K562 (cell line): Measurements from ENCODE around the gene TACR2. TPM values are rescaled to one million over a fixed set of nuclear protein-coding genes. Genes with fewer than 3 reads are reported as not detected.

Source experiments
- ARID3B ChIP-seq: fragments of 250-450 bp; sonication (Bioruptor Pico); IDR thresholded peaks from 2 replicates; pipeline ENCODE4 v1.4.0; 2020; ENCODE audit warnings: borderline replicate concordance
- CBX8 ChIP-seq: fragments of 200-600 bp; sonication (generic); IDR thresholded peaks from 2 replicates; pipeline ENCODE4 v1.6.1; 2012; ENCODE audit warnings: borderline replicate concordance, mixed run types, low read depth, mild to moderate bottlenecking, moderate library complexity, mixed read lengths, low read length, control low read depth, inconsistent platforms; ENCODE audit not compliant: poor library complexity, severe bottlenecking; ENCODE audit errors: extremely low read depth
- CCNT2 ChIP-seq: IDR thresholded peaks from 2 replicates; pipeline ENCODE4 v1.6.1; 2011; ENCODE audit warnings: borderline replicate concordance, low read depth, mild to moderate bottlenecking, moderate library complexity, mixed read lengths, low read length; ENCODE audit not compliant: insufficient read length; ENCODE audit errors: extremely low read depth
- CEBPG ChIP-seq, 3 experiments: fragments of 200-800 bp in 1 of 3; sonication (Bioruptor generic) in 1 of 3; sonication (generic) in 1 of 3; formaldehyde crosslinking in 1 of 3; IDR thresholded peaks in 2 of 3; conservative IDR thresholded peaks in 1 of 3; 2 replicates each; pipeline versions ENCODE4 v1.6.1 to v1.8.0; 2016 to 2022; ENCODE audit warnings: missing compliant biosample characterization in 2 of 3, missing genetic modification characterization in 2 of 3, mild to moderate bottlenecking in 1 of 3, missing genetic modification reagents in 1 of 3
- ILK ChIP-seq: fragments of 450-650 bp; IDR thresholded peaks from 2 replicates; pipeline ENCODE4 v1.6.1; 2016; ENCODE audit warnings: missing genetic modification characterization, low read depth, mild to moderate bottlenecking, missing compliant biosample characterization, moderate library complexity, borderline replicate concordance
- MBD2 ChIP-seq: sonication (generic); IDR thresholded peaks from 2 replicates; pipeline ENCODE4 v1.6.1; 2016; ENCODE audit warnings: low read depth, borderline replicate concordance
- PHF21A ChIP-seq: fragments of 450-650 bp; IDR thresholded peaks from 2 replicates; pipeline ENCODE4 v1.6.1; 2017; ENCODE audit warnings: low read depth, borderline replicate concordance
- SMC3 ChIP-seq: conservative IDR thresholded peaks from 2 replicates; pipeline ENCODE4 v1.6.1; 2011; ENCODE audit warnings: low read depth, low read length, improper control_type of control experiment; ENCODE audit not compliant: insufficient read depth
- ZBTB26 ChIP-seq: fragments of 450-650 bp; formaldehyde crosslinking; IDR thresholded peaks from 2 replicates; pipeline ENCODE4 v1.4.0; 2022; ENCODE audit warnings: missing genetic modification characterization
- ZNF695 ChIP-seq: fragments of 450-650 bp; formaldehyde crosslinking; IDR thresholded peaks from 2 replicates; pipeline ENCODE4 v1.4.0; 2020; ENCODE audit warnings: mild to moderate bottlenecking, moderate library complexity
- ZNF76 ChIP-seq: fragments of 250-450 bp; sonication (Bioruptor Pico); IDR thresholded peaks from 2 replicates; pipeline ENCODE4 v1.4.0; 2020; ENCODE audit warnings: mild to moderate bottlenecking, moderate library complexity, borderline replicate concordance
- ZNF830 ChIP-seq: fragments of 250-450 bp; sonication (Bioruptor Pico); IDR thresholded peaks from 2 replicates; pipeline ENCODE4 v1.5.0; 2021; ENCODE audit warnings: mild to moderate bottlenecking
- polyA plus RNA-seq, 8 experiments: library from polyadenylated mRNA; depleted of rRNA in 4 of 8; stranded (reverse) in 5 of 8; unstranded in 3 of 8; fragments of >200 nt; fragmentation: Nextera tagmentation in 2 of 8; fragmentation: Illumina TruSeq in 1 of 8; extraction: Ambion mirVana in 2 of 8; extraction: Trizol in 1 of 8; gene quantifications; 2 replicates each; pipeline versions ENCODE4 v1.2.1 to v1.2.3, GENCODE V29; 2011 to 2014; ENCODE audit warnings: inconsistent platforms in 1 of 8, missing spikeins in 1 of 8
- total RNA-seq, 7 experiments: library from RNA; depleted of rRNA in 6 of 7; stranded (reverse); fragments of >200 nt in 6 of 7; fragmentation: Illumina TruSeq in 2 of 7; extraction: Trizol in 2 of 7; gene quantifications; 2 replicates each; pipeline versions ENCODE4 v1.2.1 to v1.2.3, GENCODE V29; 2011 to 2021; ENCODE audit warnings: low replicate concordance in 1 of 7
- TF ChIP-seq, protein P1 (sequence below), 2 experiments: fragments of 150-350 bp in 1 of 2; IDR thresholded peaks; 2 replicates each; pipeline ENCODE4 v1.6.1; 2012 to 2016; ENCODE audit warnings: low read depth in 2 of 2, low read length in 2 of 2, mild to moderate bottlenecking in 1 of 2, moderate library complexity in 1 of 2
- TF ChIP-seq, protein P2 (sequence below): fragments of 250-450 bp; sonication (Bioruptor Pico); IDR thresholded peaks from 2 replicates; pipeline ENCODE4 v1.4.0; 2020; ENCODE audit warnings: mild to moderate bottlenecking, moderate library complexity
- TF ChIP-seq, protein P3 (sequence below): sonication (generic); formaldehyde crosslinking; IDR thresholded peaks from 2 replicates; pipeline ENCODE4 v1.8.1; 2023; ENCODE audit warnings: mild to moderate bottlenecking, missing genetic modification reagents

The TACR2 gene
- total and polyA plus RNA-seq, 9 of the 15 experiments (the other 6 are each of a cell fraction or from before 2014, with no cell fraction given) = not detected

GRCh38 chr10:69410487-69410886, 6.2 kb downstream of the TACR2 start (continued):
- no peak for TF ChIP-seq CBX8
- TF ChIP-seq, protein P1, sequence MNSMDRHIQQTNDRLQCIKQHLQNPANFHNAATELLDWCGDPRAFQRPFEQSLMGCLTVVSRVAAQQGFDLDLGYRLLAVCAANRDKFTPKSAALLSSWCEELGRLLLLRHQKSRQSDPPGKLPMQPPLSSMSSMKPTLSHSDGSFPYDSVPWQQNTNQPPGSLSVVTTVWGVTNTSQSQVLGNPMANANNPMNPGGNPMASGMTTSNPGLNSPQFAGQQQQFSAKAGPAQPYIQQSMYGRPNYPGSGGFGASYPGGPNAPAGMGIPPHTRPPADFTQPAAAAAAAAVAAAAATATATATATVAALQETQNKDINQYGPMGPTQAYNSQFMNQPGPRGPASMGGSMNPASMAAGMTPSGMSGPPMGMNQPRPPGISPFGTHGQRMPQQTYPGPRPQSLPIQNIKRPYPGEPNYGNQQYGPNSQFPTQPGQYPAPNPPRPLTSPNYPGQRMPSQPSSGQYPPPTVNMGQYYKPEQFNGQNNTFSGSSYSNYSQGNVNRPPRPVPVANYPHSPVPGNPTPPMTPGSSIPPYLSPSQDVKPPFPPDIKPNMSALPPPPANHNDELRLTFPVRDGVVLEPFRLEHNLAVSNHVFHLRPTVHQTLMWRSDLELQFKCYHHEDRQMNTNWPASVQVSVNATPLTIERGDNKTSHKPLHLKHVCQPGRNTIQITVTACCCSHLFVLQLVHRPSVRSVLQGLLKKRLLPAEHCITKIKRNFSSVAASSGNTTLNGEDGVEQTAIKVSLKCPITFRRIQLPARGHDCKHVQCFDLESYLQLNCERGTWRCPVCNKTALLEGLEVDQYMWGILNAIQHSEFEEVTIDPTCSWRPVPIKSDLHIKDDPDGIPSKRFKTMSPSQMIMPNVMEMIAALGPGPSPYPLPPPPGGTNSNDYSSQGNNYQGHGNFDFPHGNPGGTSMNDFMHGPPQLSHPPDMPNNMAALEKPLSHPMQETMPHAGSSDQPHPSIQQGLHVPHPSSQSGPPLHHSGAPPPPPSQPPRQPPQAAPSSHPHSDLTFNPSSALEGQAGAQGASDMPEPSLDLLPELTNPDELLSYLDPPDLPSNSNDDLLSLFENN (IDR thresholded peaks at IDR 0.05; ENCODE audit: low read depth in 2 of 2, low read length in 2 of 2) = no peak
- 0 out of 2 replicates have a peak, but pooled peaks have one; percentile 30 for TF ChIP-seq ZNF830
- TF ChIP-seq ZNF76 (CRISPR knock-in tag) = 0 out of 2 replicates have a peak, but pooled peaks have one; percentile 55
- peak; percentile 63; the same call in 1 of the 2 replicates for TF ChIP-seq ZBTB26
- TF ChIP-seq, protein P2, sequence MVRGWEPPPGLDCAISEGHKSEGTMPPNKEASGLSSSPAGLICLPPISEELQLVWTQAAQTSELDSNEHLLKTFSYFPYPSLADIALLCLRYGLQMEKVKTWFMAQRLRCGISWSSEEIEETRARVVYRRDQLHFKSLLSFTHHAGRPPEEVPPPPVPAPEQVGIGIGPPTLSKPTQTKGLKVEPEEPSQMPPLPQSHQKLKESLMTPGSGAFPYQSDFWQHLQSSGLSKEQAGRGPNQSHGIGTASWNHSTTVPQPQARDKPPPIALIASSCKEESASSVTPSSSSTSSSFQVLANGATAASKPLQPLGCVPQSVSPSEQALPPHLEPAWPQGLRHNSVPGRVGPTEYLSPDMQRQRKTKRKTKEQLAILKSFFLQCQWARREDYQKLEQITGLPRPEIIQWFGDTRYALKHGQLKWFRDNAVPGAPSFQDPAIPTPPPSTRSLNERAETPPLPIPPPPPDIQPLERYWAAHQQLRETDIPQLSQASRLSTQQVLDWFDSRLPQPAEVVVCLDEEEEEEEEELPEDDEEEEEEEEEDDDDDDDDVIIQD (CRISPR knock-in tag) = no peak
- 0 out of 2 replicates have a peak, but pooled peaks have one; percentile 47 for TF ChIP-seq ILK
- TF ChIP-seq ARID3B = peak; percentile 90; the same call in 1 of the 2 replicates
- TF ChIP-seq PHF21A = no peak
- TF ChIP-seq CEBPG (CRISPR knock-in tag; IDR thresholded peaks at IDR 0.05) = no peak
- TF ChIP-seq CEBPG (tag; conservative IDR thresholded peaks at IDR 0.05 in 1 of 2, IDR thresholded peaks at IDR 0.05 in 1 of 2) = no peak
- no peak for TF ChIP-seq ZNF695 (CRISPR knock-in tag)
- TF ChIP-seq SMC3 = no peak
- TF ChIP-seq, protein P3, sequence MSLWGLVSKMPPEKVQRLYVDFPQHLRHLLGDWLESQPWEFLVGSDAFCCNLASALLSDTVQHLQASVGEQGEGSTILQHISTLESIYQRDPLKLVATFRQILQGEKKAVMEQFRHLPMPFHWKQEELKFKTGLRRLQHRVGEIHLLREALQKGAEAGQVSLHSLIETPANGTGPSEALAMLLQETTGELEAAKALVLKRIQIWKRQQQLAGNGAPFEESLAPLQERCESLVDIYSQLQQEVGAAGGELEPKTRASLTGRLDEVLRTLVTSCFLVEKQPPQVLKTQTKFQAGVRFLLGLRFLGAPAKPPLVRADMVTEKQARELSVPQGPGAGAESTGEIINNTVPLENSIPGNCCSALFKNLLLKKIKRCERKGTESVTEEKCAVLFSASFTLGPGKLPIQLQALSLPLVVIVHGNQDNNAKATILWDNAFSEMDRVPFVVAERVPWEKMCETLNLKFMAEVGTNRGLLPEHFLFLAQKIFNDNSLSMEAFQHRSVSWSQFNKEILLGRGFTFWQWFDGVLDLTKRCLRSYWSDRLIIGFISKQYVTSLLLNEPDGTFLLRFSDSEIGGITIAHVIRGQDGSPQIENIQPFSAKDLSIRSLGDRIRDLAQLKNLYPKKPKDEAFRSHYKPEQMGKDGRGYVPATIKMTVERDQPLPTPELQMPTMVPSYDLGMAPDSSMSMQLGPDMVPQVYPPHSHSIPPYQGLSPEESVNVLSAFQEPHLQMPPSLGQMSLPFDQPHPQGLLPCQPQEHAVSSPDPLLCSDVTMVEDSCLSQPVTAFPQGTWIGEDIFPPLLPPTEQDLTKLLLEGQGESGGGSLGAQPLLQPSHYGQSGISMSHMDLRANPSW (CRISPR knock-in tag) = no peak
- no peak for TF ChIP-seq MBD2
- TF ChIP-seq CCNT2 = no peak
